HG03066 (cell line): Measurements from ENCODE around the gene MFNG.

Experiments used
- ATAC-seq: cut with Tn5 transposase; IDR thresholded peaks from one replicate; pipeline ENCODE4 v1.9.1; 2021; ENCODE audit warnings: low read depth; ENCODE audit not compliant: unreplicated experiment

MFNG gene

DNA sequence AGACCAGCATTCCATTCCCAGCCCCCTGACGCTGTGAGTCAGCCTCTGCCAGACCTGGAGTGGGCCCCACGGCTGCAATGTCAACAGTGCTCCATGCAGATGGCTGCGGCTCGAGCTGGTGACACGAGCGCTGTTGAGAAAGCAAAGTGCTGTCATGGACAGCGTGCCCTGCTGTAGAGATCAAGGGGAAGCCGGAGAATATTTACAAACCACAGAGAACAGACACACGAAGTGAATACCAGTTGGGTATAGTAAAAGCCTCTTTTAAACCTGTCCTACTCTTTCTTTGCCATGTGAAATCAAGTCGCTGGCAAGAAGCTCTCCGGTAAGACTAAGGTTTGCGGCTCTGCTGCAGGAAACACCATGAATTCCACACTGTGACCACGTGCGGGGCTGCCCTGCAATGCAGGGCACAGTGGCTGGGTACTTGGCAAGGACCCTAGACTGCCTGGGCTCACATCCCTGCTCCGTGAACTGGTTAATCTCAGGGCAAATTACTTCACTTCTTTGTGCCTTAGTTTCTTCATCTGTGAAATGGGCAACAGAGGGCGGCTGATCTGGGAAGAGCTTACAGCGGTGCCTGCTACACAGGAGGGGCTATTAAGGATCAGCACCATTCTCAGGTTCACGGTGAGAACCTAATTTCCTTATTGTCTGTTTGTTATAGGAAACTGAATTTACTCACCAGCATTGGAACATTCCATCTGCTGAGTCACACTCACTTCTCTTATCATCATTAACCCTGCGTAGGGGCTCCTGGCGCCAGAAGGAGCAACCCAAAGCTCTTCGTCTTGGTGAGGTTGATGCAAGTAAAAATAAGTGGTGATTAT, 31.1 kb downstream of the MFNG start:
- no peak for ATAC-seq

DNA sequence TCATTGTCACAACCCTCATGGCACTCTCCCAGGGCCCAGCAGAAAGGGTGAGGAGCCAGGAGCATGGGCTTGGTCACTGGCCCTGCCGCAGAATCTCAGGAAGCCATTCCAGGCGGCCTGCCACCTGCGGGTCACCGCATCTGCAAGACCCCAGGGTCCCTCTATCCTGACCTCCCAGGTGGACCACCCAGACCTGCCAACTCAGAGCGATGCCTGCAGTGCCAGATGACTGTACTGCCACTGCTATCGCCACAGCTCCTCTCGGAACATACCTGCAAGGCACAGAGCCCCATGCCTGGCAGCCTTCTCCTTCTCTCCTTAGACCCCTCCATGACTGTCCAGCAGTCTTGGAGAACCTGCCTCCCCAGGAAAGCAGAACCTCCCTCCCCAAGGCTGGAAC, 32.5 kb downstream of the MFNG start:
- ATAC-seq: no peak

DNA sequence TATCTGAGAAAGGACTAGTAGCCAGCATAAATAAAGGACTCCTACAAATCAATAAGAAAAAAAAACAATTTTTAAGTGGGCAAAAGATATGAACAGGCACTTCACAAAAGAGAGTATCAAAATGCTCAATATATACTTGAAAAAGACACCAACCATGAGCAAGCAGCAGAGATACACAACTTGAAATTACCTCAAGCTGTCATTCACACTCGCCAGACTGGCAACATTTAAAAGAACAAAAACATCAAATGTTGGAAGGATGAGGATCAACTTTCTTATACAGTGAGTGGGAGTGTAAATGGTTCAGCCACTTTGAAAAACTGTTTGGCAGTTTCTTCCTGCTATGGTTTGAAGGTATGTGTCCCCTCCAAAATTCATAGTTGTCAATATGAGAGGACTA, 35.0 kb downstream of the MFNG start:
- ATAC-seq: no peak

DNA sequence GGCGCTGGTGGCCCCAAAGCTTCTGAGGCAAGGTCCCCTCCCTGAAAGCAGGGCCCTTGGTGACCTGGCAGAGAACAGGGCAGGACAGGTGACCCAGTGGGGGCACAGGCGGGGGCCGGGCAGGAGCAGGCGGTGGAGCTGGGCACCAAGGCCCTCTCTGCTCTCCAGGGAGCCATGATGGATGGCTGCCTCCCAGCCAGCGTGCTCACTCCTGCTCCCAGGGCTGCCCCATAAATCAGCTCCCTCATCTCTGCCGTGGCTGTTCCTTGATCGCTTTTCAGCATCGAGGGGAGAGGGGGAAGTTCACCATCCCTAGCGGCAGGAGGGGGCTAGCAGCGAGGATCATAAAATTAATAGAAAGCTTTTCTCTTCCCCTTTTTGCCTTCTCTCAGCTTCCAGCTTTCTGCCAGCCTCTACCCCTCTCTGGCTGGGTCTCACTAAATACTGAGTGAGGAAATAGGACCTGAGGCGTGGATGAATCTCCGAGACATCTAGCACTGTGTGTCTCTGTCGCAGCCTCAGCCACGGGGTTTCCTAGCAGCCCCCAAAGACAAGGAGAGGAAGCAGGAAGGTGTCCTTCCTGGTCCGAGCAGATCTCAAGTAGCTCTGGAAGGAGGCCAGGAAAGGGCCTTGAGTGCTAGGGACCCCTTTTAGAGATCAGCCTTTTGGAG, 36.7 kb downstream of the MFNG start:
- ATAC-seq: no peak

DNA sequence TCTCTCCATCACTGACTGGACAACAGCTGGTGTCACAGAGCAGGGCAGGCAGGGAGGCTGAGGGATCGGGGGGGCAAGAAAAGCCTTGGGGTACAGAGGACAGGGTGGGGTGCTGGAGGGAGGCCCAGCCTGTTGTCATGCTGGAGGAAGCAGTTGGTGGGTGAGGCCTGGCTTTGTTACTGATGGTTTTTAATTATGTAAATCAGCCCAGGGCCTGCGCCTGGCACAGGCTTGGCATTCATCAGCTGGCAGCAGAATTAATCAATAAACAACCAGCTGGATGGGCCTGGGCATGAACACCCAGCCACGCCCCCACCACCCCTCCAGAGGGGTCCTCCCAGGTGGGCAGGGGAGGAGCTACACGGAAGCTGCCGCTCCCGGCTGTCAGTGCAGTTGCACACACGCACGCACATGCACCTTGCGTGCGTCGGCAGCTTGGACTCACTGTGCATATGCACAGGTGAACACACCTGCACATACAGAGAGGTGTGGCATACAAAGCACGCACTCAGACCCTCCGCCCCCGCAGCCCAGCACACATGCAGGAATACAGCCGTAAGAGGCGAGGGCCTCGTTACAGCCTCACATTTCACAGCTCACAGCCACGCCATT, 37.6 kb downstream of the MFNG start:
- no peak for ATAC-seq

DNA sequence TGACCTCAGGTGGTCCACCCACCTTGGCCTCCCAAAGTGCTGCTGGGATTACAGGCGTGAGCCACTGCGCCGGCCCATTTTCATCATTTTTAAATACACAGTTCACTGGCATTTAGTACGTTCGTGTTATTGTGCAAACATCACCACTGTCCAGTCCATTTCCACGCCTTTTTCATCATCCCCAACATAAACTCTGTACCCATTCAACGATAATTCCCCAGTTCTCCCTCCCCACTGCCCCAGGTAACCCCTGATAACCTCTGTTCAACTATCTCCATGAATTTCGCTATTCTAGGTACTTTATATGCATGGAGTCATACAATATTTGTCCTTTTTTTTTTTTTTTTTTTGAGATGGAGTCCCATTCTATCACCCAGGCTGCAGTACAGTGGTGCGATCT, 40.7 kb downstream of the MFNG start:
- no peak for ATAC-seq

DNA sequence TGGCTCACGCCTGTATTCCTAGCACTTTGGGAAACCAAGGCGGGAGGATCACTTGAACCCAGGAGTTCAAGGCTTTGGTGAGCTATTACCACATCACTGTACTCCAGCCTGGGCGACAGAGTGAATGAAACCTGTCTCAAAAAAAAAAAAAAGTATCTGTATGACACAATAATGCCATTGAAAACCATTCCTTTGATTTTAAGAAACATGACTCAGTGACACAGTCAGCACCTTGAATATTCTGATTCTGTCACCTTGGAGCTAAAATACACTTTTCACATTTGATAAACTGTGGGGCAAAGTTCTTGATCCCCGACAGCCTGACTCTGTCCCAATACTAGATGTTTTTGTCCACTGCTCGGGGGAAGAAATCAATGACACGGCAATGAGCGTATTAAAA, 42.2 kb downstream of the MFNG start:
- no peak for ATAC-seq

DNA sequence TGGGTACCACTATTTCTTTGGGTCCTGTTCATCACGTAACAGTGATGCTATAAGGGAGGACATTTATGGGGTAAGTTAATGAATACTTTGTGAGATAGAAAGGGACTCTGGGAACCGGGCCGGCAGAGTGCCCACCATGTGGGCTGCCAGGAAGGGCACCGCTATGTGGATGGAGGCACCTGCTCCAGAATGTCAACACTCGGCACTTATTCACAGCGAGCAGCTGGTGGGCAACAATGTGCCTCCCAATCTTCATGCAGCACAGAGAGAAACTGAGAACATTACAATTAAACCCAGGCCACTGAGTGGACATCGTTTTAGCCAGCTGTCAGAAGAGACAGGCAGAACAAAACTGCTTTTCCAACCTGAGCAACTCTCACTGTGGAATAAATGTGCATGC, 43.1 kb downstream of the MFNG start:
- ATAC-seq: no peak

DNA sequence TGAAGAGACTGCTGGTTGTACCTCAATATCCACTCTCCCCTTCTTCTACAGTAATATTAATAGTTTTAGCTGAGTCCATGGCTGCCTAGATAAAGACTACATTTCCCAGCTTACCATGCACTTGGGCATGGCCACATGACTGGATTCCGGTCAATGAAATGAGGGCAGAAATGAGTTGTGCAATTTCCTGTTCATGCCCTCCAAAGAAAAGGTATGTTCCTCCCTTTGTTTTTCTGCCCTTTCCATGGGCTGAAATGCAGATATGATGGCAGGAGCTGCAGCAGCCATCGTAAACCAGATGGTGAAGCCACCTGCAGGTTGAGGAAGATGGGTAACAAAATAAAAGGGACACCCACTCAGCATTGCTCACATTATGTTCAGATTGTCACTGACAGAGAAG, 43.6 kb downstream of the MFNG start:
- no peak for ATAC-seq

DNA sequence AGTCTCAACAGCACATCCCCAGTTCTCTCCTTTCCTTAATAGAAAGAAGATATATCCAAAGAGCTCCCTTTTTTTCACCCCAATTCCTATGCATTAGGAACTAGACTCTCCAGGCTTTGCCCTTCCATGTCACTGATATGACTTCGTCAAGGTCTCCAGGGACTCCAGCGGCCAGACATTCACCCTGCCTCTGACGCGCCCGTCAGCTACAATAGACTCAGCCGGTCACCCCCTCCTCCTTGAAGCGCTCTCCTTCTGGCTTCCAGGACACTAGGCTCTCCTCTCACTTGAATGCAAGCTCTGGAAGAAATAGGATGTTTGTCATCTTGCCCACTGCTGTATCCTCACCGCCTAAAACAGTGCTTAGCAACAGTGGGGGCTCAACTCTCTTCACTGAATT, 44.0 kb downstream of the MFNG start:
- ATAC-seq: no peak

DNA sequence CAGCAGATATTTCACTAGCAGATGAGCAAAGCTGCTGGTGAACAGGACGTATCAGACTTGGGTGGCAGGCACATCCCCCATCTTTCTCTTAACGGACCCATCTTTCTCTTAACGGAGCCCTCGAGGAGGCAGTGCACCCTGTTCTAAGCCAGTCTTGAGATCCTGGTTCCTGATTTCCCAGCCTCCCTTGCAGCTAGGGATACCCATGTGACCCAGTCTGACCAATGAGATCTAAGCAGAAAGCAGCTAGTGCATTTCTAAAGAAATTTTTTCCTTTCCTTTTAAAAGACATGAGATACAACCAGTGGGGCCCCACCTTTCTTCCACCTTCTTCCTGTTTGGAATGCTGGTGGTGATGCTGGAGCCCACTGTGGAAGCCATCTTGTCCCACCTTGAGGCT, 45.3 kb downstream of the MFNG start:
- ATAC-seq: no peak

DNA sequence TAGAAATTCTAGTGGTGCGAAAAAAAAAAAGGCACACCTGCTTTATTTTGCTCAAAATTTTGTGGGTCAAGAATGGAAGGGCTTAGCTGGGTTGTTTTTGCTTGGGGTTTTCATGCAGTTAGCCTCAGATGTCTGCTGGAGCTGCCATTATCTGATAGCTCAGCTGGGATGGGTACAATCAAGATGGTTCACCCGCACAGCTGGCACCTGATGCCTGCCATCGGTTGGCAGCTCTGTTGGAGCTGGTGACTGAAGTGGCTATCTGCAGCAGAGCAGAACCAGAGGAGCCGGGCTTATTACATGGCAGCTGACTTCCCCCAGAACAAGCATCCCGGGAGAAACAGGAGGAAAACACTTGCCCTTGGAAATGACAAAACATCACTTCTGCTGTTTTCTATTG, 46.8 kb downstream of the MFNG start:
- no peak for ATAC-seq

DNA sequence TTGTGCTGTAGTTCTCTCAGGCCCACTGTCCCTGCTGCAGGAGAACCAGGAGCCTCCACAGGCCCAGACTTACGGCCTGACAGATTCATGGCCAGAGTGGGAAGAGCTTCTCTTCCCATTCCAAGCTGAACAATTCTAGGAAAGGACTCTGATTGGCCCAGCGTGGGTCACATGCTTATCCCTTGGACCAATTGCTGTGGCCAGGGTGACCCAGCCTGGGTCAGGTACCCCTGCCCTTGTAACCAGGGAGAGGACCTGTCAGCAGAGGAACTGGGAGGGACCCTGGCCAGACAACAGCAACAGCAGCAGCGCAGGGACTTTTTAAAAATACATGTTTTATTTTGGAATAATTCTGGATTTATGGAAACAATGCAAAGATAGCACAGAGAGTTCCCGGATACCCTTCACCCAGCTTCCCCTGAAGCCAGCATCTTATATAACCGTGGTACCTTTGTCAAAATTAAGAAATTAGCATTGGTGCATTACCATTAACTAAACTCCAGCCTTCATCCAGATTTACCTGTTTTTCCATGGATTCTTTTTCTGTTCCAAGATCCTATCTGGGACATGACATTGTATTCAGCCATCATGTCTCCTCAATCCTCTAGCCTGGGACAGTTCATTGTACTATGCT, 50.1 kb downstream of the MFNG start:
- ATAC-seq: no peak

DNA sequence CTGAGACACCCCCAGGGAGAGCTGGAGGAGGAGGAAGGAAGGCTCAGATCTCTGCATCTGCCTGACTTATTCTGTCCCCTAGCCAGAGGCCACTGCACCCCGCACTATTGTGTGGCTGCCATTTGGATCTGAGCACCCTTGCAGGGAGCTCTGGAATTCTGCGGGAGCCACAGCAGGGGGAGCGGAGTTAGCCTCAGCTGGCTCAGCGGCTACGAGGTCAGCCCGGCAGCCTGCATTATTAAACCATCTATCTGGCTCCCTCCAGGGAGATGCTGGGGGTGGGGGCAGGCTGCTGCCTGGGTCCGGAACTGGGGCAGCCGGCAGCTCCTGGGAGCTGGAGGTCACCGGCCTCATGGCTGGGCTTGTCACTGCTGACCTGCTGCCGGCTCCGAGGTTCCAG, 52.4 kb downstream of the MFNG start:
- no peak for ATAC-seq

DNA sequence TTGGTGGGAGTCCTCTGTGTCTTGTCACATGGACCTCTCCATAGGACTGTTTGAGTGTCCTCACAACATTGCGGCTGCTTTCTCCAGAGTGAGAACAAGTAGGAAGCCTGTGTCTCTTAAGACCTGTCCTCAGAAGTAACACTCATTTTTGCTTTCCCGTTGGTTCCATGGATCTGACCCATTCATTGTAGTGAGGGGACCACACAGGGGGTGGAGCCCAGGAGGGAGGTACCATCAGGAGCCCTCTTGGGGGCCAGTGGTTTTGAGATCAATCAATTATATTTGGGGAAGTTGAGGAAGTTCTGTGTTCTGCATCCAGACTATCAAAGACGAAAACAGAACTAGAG, 53.5 kb downstream of the MFNG start:
- ATAC-seq: no peak

DNA sequence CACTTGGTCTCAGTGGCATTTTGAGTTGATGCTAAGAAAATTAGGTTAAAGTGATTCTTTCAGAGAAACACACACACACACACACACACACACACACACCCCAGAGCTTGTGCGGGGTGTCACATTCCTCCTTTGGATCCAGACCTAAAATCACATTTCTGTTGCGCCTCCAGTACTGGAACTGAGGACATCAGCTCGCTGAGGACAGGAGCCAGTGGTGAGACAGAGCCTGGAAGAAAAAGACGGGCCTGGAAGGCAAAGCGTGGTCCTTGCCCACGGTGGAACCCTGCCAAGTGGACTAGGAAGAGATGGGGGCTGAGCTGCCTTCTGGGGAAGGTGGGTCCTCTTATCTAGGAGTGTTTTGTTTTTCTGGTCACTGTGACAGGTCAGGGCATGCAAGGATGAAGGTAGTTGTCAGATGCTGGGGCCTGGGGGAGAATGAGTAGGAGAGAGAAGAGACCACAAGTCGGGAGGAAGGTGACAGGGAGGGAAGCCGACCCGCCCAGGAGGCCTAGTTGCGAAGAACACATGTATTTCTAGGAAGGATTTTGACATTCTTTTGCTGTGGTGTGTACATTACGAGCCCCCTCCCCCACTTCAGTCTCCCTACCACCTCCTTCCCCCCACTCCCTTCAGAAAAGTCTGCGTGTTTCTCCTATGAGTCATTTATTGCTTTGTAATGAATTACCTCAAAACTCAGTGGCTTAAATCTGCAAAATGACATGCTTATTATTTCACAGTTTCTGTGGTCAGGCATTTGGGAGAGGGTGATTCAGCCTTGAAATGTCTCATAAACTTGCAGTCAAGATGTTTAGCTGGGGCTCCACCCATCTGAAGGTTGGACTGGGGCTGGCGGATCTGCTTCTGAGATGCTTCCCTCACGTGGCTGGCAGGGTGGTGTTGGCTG, 54.1 kb downstream of the MFNG start:
- ATAC-seq: no peak

DNA sequence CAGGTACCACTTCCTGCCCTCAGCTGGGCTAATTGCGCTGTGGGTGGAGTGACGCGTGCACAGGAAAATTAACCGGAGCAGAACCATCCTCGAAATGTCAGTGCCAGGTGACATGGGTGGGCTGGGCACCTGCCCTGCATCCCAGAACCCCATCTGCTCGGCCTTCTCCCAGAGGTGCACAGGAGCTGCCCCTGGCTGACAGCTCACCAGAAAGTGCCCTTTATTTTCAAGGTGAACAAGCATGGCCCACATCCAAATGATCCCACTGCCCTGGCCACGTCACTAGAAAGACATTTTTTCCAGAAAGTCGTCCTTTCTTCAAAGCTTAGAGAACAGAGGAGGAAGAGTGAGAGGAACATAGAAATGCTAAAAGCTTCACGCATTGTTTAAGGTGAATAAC, 54.8 kb downstream of the MFNG start:
- ATAC-seq: no peak

DNA sequence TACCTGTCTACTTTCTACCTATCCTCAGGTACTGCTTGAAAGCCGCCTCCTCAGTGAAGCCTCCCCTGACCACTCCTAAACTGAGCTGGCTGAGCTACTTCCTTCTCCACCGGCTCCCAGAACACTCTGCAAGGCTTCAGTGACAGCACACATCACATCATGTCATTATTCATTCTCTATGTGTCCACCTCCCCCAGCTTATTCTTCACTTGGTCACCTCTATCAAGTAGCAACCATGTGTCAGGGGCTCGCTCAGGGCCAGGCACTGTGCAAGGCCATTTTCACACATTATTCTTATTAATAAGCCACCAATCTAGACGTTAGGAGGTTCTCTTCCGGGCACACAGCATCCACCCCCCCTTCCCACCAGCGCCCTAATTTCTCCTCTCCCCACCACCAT, 55.2 kb downstream of the MFNG start:
- no peak for ATAC-seq

DNA sequence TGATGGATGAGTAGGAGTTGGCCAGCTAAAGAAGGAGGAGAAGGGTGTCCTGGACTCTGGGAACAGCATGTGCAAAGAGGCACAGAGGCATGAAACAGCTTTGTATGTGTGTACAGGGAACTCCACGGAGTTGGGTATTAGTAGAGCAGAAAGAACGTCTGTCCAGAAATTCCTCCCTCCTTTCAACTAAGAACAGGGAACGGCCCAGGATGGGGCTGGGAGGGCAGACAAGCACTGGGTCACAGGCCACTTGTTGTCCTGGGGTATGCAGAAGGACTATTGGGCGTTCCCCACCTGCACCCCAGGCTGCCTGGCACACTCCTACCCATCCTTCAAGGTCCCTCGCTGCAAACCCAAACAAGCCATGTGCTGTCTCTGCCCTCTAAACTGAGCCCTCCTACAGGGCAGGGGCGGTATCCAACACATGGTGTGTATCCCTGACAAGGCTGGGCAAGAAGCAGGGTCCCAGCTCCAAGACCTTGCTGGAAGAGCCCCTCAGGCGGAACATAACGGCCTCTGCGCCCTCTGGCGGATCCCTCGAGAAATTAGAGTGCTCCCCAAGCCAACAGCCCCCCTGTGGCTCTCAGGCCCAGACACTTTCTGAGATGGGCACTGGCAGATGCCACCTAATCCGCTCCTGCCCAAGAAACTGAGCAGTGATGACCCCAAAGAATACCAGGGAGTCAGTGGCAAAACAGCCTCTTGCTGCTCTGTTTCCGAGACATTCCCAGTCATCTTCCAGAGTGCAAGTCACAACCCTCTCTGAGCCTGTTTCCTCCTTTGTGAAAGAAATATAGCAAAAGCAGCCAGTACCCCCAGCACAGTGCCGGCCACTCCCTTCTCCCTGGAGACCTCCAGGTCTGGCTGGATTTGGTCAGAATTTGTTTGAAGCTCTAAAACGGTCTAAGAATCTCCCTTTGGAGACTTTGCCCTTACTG, 57.3 kb downstream of the MFNG start:
- ATAC-seq: no peak
